ENCODE measurements around the gene LYPD8.

DNA sequence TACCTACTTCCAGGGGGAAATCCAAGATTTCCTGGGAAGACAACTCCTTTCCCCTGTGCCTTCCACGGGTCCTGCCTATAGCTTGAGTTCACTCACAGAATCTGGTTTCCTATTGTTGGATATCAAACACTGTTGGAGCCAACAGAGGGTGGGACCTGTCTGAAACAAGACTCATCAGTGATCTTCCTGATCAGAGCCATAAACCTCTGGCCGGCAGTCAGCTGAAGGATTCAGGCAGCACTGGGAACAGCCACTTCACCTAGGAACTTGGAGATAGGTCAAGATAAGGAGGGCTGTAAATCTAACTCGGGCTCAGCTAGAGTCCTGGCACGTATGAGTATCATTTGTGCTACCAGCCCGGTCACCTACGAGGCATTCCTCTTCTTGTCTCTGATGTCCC lies 46.9 kb upstream of the LYPD8 start:
- TF ChIP-seq, protein P1, sequence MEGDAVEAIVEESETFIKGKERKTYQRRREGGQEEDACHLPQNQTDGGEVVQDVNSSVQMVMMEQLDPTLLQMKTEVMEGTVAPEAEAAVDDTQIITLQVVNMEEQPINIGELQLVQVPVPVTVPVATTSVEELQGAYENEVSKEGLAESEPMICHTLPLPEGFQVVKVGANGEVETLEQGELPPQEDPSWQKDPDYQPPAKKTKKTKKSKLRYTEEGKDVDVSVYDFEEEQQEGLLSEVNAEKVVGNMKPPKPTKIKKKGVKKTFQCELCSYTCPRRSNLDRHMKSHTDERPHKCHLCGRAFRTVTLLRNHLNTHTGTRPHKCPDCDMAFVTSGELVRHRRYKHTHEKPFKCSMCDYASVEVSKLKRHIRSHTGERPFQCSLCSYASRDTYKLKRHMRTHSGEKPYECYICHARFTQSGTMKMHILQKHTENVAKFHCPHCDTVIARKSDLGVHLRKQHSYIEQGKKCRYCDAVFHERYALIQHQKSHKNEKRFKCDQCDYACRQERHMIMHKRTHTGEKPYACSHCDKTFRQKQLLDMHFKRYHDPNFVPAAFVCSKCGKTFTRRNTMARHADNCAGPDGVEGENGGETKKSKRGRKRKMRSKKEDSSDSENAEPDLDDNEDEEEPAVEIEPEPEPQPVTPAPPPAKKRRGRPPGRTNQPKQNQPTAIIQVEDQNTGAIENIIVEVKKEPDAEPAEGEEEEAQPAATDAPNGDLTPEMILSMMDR (conservative IDR thresholded peaks at IDR 0.05), result no peak
- TF ChIP-seq EZH2 (IDR thresholded peaks at IDR 0.05; ENCODE audit: low read depth), result no peak

All from PC-9 (cell line).